ENCODE measurements around the gene PGM1. TPM values are rescaled to one million over a fixed set of nuclear protein-coding genes. Genes with fewer than 3 reads are reported as not detected.

The PGM1 gene
- total RNA-seq, 1 donor from 2014 or later, result 36.9 TPM

- Mint-ChIP-seq H3K27me3 (ENCODE audit: low read depth, unreplicated experiment) (peaks cover 5% of the 10 kb centered on the region), H3K27ac (ENCODE audit: unreplicated experiment) (no peak overlapping the region), H3K36me3 (ENCODE audit: low read depth, unreplicated experiment) (peaks cover 11% of the 10 kb centered on the region), H3K4me3 (ENCODE audit: unreplicated experiment) (no peak overlapping the region), H3K4me1 (ENCODE audit: low read depth, unreplicated experiment) (peaks cover 23% of the 10 kb centered on the region), H3K9me3 (ENCODE audit: unreplicated experiment) (peaks cover 6% of the 10 kb centered on the region)
- Histone ChIP-seq H3K27me3 (ENCODE audit: insufficient read depth, low read length) (no peaks in the 10 kb centered on the region), H4K20me1 (ENCODE audit: insufficient read depth, low read length) (no peaks in the 10 kb centered on the region), H3K4me2 (ENCODE audit: low read length) (no peak overlapping the region), H3K4me3 (ENCODE audit: insufficient read depth, low read depth, low read length) (no peak overlapping the region), H3K36me3 (ENCODE audit: insufficient read depth, low read length) (no peaks in the 10 kb centered on the region), H3K4me1 (ENCODE audit: insufficient read depth, low read length) (peaks cover 19% of the 10 kb centered on the region), H2AFZ (ENCODE audit: low read depth, low read length) (no peak overlapping the region), H3K9ac (ENCODE audit: low read length) (no peak overlapping the region), H3K79me2 (ENCODE audit: insufficient read depth, low read length) (no peaks in the 10 kb centered on the region), H3K27ac (ENCODE audit: low read depth, low read length) (no peak overlapping the region), H3K9me3 (ENCODE audit: insufficient read depth, low read depth, low read length) (no peaks in the 10 kb centered on the region)
- FAIRE-seq (no peak), DNase-seq (ENCODE audit: low read depth) (no peak)
- TF ChIP-seq, protein P1, sequence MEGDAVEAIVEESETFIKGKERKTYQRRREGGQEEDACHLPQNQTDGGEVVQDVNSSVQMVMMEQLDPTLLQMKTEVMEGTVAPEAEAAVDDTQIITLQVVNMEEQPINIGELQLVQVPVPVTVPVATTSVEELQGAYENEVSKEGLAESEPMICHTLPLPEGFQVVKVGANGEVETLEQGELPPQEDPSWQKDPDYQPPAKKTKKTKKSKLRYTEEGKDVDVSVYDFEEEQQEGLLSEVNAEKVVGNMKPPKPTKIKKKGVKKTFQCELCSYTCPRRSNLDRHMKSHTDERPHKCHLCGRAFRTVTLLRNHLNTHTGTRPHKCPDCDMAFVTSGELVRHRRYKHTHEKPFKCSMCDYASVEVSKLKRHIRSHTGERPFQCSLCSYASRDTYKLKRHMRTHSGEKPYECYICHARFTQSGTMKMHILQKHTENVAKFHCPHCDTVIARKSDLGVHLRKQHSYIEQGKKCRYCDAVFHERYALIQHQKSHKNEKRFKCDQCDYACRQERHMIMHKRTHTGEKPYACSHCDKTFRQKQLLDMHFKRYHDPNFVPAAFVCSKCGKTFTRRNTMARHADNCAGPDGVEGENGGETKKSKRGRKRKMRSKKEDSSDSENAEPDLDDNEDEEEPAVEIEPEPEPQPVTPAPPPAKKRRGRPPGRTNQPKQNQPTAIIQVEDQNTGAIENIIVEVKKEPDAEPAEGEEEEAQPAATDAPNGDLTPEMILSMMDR (IDR thresholded peaks at IDR 0.05; ENCODE audit: insufficient read depth, low read depth, low read length), result no peak
- TF ChIP-seq EZH2 (IDR thresholded peaks at IDR 0.05; ENCODE audit: insufficient read depth, low read length), result no peak
Observed at GRCh38 chr1:63665410-63665809, 72.2 kb downstream of the PGM1 start.

DNA sequence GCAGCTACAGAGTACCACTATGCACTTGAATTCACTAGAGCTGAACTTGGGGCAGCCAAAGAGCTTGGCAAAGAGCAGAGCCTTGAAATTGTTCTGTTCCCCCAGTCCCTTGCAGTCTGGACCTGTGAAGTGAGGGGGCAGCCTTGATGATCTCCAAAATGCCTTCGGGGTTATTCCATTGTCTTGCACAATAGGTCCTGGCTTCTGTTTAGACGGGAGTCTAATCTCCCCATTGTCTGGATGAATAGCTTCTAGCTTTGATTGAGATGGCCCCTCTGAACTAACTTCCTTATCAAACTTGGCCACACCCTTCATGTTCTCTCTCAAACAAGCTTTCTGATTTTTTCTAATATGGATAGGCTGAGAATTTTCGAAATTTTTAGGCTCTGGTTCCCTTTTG, 72.6 kb downstream of the PGM1 start:
- Histone ChIP-seq H3K79me2 (ENCODE audit: insufficient read depth, low read length) (no peaks in the 10 kb centered on the region), H3K27me3 (ENCODE audit: insufficient read depth, low read length) (no peaks in the 10 kb centered on the region), H3K4me1 (ENCODE audit: insufficient read depth, low read length) (peaks cover 19% of the 10 kb centered on the region), H3K9ac (ENCODE audit: low read length) (no peak overlapping the region), H3K36me3 (ENCODE audit: insufficient read depth, low read length) (no peaks in the 10 kb centered on the region), H3K4me3 (ENCODE audit: insufficient read depth, low read depth, low read length) (no peak overlapping the region), H3K9me3 (ENCODE audit: insufficient read depth, low read depth, low read length) (no peaks in the 10 kb centered on the region), H3K4me2 (ENCODE audit: low read length) (no peak overlapping the region), H4K20me1 (ENCODE audit: insufficient read depth, low read length) (no peaks in the 10 kb centered on the region), H2AFZ (ENCODE audit: low read depth, low read length) (no peak overlapping the region), H3K27ac (ENCODE audit: low read depth, low read length) (no peak overlapping the region)
- H3K27me3 Mint-ChIP-seq (ENCODE audit: low read depth, unreplicated experiment), result peaks cover 5% of the 10 kb centered on the region
- no peak for TF ChIP-seq EZH2 (IDR thresholded peaks at IDR 0.05; ENCODE audit: insufficient read depth, low read length)
- TF ChIP-seq, protein P1 (IDR thresholded peaks at IDR 0.05; ENCODE audit: insufficient read depth, low read depth, low read length), result no peak
- DNase-seq (ENCODE audit: low read depth) (no peak), FAIRE-seq (no peak)
- peaks cover 11% of the 10 kb centered on the region for H3K36me3 Mint-ChIP-seq (ENCODE audit: low read depth, unreplicated experiment)
- peaks cover 6% of the 10 kb centered on the region for H3K9me3 Mint-ChIP-seq (ENCODE audit: unreplicated experiment)
- H3K4me3 Mint-ChIP-seq (ENCODE audit: unreplicated experiment), result no peak overlapping the region
- peaks cover 23% of the 10 kb centered on the region for H3K4me1 Mint-ChIP-seq (ENCODE audit: low read depth, unreplicated experiment)
- H3K27ac Mint-ChIP-seq (ENCODE audit: unreplicated experiment), result no peak overlapping the region

GRCh38 chr1:63668298-63668697, 75.1 kb downstream of the PGM1 start:
- DNase-seq (ENCODE audit: low read depth), result no peak
- Histone ChIP-seq H3K4me1 (ENCODE audit: insufficient read depth, low read length) (no peaks in the 10 kb centered on the region), H3K4me3 (ENCODE audit: insufficient read depth, low read depth, low read length) (no peak overlapping the region), H3K36me3 (ENCODE audit: insufficient read depth, low read length) (no peaks in the 10 kb centered on the region), H3K27ac (ENCODE audit: low read depth, low read length) (no peak overlapping the region), H3K4me2 (ENCODE audit: low read length) (no peak overlapping the region), H3K27me3 (ENCODE audit: insufficient read depth, low read length) (no peaks in the 10 kb centered on the region), H3K9me3 (ENCODE audit: insufficient read depth, low read depth, low read length) (no peaks in the 10 kb centered on the region), H3K79me2 (ENCODE audit: insufficient read depth, low read length) (no peaks in the 10 kb centered on the region), H2AFZ (ENCODE audit: low read depth, low read length) (no peak overlapping the region), H3K9ac (ENCODE audit: low read length) (no peak overlapping the region), H4K20me1 (ENCODE audit: insufficient read depth, low read length) (no peaks in the 10 kb centered on the region)
- Mint-ChIP-seq H3K4me3 (ENCODE audit: unreplicated experiment) (no peak overlapping the region), H3K27me3 (ENCODE audit: low read depth, unreplicated experiment) (peaks cover 5% of the 10 kb centered on the region), H3K4me1 (ENCODE audit: low read depth, unreplicated experiment) (peaks cover 4% of the 10 kb centered on the region), H3K36me3 (ENCODE audit: low read depth, unreplicated experiment) (peaks cover 11% of the 10 kb centered on the region), H3K9me3 (ENCODE audit: unreplicated experiment) (peaks cover 6% of the 10 kb centered on the region), H3K27ac (ENCODE audit: unreplicated experiment) (no peak overlapping the region)
- FAIRE-seq, result no peak
- TF ChIP-seq, protein P1 (IDR thresholded peaks at IDR 0.05; ENCODE audit: insufficient read depth, low read depth, low read length), result no peak
- no peak for TF ChIP-seq EZH2 (IDR thresholded peaks at IDR 0.05; ENCODE audit: insufficient read depth, low read length)
